ENCODE measurements around the gene AVPR2.
A peak's percentile ranks its signal among the peaks of the same experiment; 100 is the strongest.

AVPR2 gene

GRCh38 chrX:153913701-153914100, 9.2 kb downstream of the AVPR2 start:
- DNase-seq (ENCODE audit: low read depth in 2 of 2), result no peak

GRCh38 chrX:153917869-153918268, 13.4 kb downstream of the AVPR2 start:
- DNase-seq (ENCODE audit: low read depth in 2 of 2), result no peak

- no peak for DNase-seq (ENCODE audit: low read depth in 2 of 2)
Observed at GRCh38 chrX:153919281-153919680, 14.8 kb downstream of the AVPR2 start.

DNA sequence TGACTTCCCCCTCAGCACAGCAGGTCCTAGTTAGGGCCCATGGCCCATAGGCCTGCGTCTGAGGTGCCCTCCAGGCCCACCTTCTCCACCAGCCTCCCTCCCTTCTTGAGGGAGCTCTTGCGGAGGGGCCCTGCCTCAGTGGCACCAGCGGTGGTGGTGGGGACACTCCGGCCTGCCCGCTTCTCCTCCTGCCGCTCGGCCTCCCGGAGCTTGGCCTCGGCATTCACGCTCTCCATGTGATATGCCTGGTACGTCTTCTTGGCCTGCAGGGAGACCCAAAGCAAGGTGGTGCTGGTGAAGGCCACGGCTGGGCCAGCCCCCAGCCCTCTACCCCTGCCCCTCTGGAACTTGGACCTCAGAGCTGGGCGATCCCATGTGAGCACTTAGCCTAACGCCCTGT, 16.1 kb downstream of the AVPR2 start:
- DNase-seq (ENCODE audit: low read depth in 2 of 2), result no peak

DNA sequence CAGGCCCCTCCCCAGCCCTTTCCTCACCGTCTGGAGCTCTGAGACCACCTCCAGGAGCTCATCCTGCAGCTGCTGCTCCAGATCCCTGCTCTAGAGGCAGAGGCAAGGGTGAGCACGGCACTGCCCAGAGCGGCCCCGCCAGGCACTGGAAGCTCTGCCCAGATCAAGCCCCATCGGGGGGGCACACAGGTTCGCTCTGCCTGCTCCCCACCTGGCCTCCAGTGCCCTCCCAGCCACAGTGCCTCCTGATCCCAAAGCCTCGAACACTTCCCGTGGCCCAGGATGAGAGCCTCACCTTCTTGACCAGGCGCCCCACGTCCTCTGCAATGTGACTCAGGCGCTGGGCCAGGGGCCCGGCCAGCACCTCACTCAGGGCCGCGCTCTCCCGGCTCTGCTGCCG, 16.6 kb downstream of the AVPR2 start:
- no peak for DNase-seq (ENCODE audit: low read depth in 2 of 2)

DNA sequence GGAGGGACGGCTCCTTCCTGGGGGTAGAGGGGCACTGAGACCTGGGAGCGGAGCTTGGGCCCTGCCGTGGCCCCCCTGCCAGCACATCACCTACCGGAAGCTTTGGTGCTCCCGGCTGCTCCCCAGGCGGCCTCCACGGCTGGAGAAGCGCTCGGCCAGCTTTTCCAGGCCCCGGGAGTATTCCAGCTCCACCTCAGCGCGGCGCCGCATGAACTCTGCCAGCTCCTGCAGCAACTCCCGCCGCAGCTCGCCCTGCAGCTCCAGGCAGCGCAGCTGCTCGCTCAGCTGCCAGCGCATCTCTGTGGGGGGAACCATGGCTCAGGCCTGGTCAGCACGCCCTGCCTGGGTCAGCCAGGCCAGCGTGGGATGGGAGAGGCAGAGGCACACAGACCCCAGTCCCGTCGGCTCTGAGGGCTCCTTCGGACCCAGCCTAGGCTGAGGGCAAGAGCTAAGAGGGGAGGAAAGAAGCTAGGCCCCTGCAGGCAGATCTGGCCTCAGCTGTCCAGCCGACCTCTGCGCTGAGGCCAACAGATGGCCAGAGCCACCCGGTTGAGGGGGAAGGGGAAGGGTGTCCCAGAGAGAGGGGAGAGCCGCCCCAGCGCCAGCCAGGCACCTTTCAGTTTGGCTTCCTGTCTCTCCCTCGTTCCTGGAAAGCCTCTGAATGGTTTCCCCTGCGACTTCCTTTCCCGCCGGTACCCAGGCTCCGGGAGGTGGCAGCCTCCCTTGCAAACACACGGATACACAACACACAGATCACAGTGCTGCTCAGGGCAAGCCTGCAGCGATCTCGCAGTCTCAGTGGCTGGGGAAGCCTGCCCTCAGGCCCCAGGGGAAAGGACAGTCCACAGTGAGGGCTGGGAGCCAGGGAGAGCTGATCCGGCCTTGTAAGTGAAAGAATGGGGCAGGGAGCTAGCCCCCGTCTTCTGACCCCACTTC, 17.3 kb downstream of the AVPR2 start:
- DNase-seq (ENCODE audit: low read depth in 2 of 2), result no peak

GRCh38 chrX:153922932-153923857, 18.7 kb downstream of the AVPR2 start:
- no peak for DNase-seq (ENCODE audit: low read depth in 2 of 2)

DNA sequence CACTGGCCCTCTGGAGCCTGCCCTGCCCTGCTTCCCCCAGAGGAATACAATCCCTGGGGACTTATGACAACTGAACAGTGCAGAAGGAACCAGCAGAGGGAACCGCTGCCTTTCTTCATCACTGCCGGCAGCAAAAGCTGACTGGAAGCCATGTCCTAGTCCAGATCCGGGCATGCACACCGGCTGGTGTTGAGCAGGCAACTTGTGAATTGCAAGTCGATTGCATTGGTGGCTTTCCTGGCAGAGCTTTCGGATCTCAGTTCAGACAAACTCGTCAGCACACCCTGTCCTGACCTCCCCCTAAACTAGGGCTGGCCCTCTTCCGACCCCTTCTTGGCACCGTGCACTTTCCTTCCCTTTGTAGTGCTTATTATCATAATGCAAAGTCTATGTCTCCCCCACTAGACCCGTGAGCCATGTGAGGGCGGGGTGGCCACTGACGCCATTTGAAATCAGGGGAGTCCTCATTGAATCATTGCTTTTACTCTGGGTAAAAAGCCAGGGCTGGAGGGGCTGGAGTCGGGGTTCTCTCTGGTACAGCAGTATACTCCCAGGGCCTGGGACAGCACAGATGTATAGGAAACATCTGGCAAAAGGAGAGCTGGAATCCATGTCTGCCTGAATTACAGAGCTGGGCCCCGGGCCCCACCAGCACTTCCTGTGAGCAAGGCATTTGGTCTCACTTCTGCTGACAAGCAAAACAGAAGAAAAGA, 19.8 kb downstream of the AVPR2 start:
- DNase-seq (ENCODE audit: low read depth in 2 of 2), result no peak

DNA sequence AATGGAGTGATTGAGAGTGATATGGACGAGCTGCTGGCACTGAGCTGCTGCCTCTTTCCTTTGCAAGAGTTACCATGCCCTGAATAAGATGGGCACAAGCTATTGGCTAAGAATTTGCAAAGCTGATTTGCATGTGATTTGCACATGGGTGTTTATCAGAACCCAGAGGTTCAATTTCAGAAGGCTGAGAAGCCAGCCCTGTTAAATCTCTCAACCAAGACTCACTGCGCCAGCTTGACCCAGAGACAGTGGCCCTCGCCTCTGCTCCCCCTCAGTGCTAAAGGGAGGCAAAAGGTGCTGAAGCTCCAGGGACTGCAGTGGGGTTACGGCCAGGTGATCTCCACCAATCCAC, 20.9 kb downstream of the AVPR2 start:
- no peak for DNase-seq (ENCODE audit: low read depth in 2 of 2)

GRCh38 chrX:153925739-153926551, 21.5 kb downstream of the AVPR2 start, which contains the start of gene ARHGAP4:
ARHGAP4 (minus strand) TSS chrX:153926264; CDS start chrX:153926202, 62 bp downstream.
- peak; percentile 46 to 57 for DNase-seq (ENCODE audit: low read depth in 2 of 2)

DNA sequence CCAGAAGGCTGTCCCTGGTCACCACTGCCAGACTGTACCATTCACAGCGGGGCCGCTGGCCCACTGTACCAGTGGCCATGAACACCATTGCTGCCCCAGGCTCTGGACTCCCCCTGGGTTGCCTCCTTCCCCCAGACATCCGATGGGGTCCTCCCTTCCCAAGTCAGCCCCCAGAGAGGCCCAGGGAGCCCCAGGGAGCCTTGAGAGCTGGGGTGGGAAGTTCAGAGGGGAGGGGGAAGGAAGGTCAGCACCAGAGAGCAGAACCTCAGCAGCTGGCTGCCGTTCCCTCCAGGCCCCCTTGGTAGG, 22.0 kb downstream of the AVPR2 start:
- no peak for DNase-seq (ENCODE audit: low read depth in 2 of 2)

DNA sequence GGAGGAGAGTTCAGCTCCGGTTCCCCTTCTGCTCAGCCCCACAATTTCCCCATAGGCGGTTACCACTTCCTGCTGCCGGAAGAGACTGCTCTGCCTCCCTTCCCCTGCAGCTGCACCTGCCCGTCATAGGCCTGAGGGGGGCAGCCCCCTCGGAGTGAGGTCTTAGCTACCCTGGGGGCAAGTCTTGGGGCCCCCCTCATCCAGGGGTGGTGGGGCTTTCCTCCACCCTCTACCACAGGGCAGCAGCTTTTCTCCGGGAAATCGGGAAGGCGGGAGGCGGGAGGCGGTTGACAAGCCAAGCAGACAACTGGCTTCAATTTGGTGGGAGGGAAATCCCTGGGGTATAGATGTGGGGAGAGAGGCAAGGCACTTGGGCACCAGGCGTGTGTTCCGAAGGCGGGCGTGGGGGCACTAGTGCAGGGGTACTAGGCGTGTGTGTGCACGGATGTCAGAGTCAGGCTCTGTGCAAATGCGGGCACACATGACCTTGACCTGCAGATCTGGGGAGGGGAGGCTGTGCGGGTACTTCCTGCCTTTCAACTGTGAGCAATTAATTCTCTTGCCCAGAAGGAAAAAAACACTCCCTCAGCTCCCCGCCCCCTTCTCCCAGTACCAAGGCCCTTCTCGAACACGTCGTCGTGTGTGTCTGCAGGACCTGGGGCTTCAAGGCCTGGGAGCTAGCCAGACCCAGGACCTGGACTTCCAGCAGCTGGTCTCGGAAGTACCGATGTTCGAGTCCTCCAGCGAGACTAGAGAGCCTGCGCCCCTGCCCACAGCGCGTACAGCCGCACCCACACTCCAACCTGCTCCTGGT, 22.6 kb downstream of the AVPR2 start:
- peak; percentile 40 to 50 for DNase-seq (ENCODE audit: low read depth in 2 of 2)

GRCh38 chrX:153927672-153927921, 23.1 kb downstream of the AVPR2 start:
- DNase-seq (ENCODE audit: low read depth in 2 of 2), result no peak

DNA sequence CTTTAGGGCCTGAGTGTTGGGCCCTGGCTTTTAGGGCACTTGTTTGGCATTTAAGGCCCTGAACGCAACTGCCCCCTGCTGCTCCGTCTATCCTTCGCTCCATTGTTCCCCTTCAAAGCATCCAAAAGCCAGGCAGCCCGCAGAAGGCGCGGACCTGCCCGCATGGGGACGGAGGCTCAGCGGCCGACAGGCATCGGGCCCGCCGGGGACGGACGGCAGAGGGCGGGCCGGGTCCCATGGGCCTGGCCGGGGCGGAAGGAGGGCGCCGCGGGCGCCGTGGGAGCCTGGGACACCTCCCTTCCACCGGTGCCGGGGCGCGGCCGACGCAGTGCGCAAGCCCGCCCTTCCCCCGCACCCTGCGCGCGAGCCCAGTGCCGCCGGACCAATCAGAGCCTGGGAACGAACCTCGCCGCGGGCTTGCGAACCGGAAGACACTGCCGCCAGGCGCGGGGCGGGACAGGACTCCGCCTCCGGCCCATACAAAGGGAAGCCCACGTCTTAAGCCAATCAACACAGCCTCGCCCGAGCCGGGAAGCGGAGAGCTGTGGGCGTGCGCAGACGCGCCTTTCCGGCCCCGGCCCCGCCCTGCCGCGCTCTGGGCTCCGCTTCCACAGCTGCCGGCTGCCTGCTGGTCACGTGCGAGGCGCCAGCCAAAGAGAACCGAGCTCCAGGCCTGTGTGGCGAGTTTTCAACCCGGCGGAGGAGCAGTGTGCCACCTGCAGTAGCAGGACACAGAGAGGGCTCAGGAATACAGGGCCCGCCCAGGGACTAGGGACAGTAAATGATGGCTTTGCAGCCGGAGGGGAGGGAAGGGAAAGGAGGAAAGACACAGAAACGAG, 23.7 kb downstream of the AVPR2 start:
- peak; percentile 84 to 88 for DNase-seq (ENCODE audit: low read depth in 2 of 2)

- DNase-seq (ENCODE audit: low read depth in 2 of 2), result no peak
Observed at GRCh38 chrX:153928846-153929245, 24.4 kb downstream of the AVPR2 start.

- no peak for DNase-seq (ENCODE audit: low read depth in 2 of 2)
Observed at GRCh38 chrX:153929576-153929975, 25.1 kb downstream of the AVPR2 start.

DNA sequence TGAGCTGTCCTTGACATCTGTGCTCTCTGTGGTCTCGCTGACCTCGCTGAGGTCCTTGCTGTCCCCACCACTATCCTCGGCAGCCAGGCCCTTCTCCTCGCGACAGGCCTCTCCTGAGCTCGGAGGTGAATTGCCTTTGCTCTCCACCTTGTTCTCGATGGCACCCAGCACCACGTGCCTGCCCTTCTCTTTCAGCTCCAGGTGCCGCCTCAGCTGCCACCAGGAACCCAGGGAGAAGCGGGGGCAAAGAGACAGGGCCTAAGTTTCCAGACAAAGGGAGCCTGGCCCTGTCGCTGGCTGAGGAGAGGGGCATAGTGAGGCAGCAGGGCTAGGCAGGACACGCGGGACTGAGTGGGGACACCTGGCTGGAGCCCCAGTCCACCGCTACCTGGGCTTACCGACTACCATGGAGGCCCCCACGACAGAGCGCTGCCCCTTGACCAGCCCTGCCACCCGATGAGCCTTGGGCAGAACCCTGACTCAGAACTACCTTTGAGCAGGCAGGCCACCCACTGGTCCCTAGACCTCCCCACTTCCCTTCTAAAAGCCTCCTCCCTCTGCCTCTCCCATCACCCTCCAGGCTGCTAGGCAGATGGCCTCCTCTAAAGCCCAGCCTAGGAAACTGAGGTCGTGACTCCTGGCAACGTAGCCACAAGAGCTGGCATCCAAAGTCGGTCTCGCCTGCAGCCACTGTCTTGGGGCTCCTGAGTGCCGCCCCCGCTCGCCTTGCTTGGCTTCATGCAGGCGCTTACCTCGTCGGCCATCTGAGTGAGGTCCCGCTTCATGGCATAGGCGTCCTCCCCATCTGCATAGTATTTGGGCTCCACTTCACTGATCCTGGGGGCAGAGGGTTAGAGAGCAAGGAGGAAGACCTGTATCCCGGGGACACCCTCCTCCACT, 25.8 kb downstream of the AVPR2 start:
- no peak for DNase-seq (ENCODE audit: low read depth in 2 of 2)

DNA sequence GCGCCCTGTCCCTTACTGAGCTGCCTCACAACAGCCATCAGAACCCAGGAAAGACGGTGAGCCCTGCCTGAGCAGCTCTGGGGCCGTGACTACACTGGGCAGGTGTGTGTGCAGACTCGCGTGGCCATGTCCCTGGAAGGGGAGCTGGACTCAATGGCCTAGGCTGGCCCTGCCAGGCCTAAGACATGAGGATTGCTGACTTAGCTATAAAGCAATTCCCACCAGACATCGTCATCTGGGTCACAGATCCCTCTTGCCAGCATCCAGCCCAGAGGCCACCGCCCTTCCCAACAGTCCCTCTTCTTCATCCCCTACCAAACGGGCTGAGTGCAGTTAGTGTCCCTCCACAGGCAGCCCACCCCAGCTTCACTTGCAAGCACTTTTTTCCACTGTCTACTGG, 26.7 kb downstream of the AVPR2 start:
- DNase-seq (ENCODE audit: low read depth in 2 of 2), result no peak

DNA sequence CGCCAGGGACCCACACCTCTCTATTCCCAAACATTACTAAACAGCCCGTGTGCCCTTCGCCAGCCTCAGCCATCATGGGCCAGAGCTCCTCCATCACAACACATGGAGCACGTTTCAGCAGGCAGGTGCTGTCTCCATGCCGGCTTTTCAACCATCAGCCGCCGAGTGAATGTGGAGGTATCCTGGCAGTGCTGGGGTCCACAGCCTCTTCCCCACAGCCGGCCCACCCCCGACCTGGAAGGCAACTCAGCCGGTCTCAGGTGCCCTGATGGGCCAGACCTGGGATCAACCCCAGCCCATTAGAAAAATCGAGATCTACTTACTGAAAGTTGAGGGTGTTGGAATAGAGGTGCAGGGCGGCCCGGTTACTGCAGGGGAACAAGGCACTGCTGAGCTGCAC, 27.3 kb downstream of the AVPR2 start:
- DNase-seq (ENCODE audit: low read depth in 2 of 2), result no peak

Data from stimulated activated CD8-positive, alpha-beta memory T cell treated with anti-CD3 and anti-CD28 coated beads, Interleukin-2, amount 100 ng/mL, for 48 hours (primary cell).